ENCODE measurements around the gene IMP4. TPM values are rescaled to one million over a fixed set of nuclear protein-coding genes. Genes with fewer than 3 reads are reported as not detected.

The IMP4 gene
- total and polyA plus RNA-seq, 4 donors, result 40.4 to 113 (median 86.2) TPM

- no peak for DNase-seq
- H3K27ac ChIP-seq (ENCODE audit: low read depth in 1 of 2, low read length in 1 of 2), result no peak overlapping the region
- H3K4me3 ChIP-seq, result no peak overlapping the region
- no peaks in the 10 kb centered on the region for H3K9me3 ChIP-seq (ENCODE audit: control insufficient read depth in 4 of 4, insufficient read depth in 3 of 4, low read length in 3 of 4)
- no peak for TF ChIP-seq CTCF (IDR thresholded peaks at IDR 0.05; ENCODE audit: control extremely low read depth, extremely low read depth)
- no peak for ATAC-seq (ENCODE audit: insufficient read depth, low FRiP score)
- no peaks in the 10 kb centered on the region for H3K27me3 ChIP-seq (ENCODE audit: control insufficient read depth in 3 of 3, insufficient read depth in 3 of 3, low read length in 2 of 3)
- peaks cover 0 to 9% (median 4%) of the 10 kb centered on the region in 5 donors for H3K4me1 ChIP-seq (ENCODE audit: control insufficient read depth in 5 of 5, insufficient read depth in 5 of 5, low read length in 5 of 5)
- H3K9ac ChIP-seq (ENCODE audit: insufficient read depth in 1 of 2, low read length in 2 of 2), result no peak overlapping the region
- H3K36me3 ChIP-seq (ENCODE audit: control insufficient read depth in 4 of 4, insufficient read depth in 4 of 4, low read length in 4 of 4), result peaks cover 0 to 13% (median 3%) of the 10 kb centered on the region in 4 donors
- WGBS, 2 donors, result 78 to 85% methylated on average over 3 of the region's 3 CpGs
Observed at GRCh38 chr2:130378206-130378897, 35.7 kb downstream of the IMP4 start.

- WGBS, 2 donors, result 83 to 90% methylated on average over 3 of the region's 3 CpGs
- Histone ChIP-seq H3K4me3 (no peak overlapping the region), H3K27ac (ENCODE audit: low read depth in 1 of 2, low read length in 1 of 2) (no peak overlapping the region), H3K27me3 (ENCODE audit: control insufficient read depth in 3 of 3, insufficient read depth in 3 of 3, low read length in 2 of 3) (no peaks in the 10 kb centered on the region), H3K4me1 (ENCODE audit: control insufficient read depth in 5 of 5, insufficient read depth in 5 of 5, low read length in 5 of 5) (peaks cover 0 to 4% (median 0%) of the 10 kb centered on the region in 5 donors), H3K9me3 (ENCODE audit: control insufficient read depth in 4 of 4, insufficient read depth in 3 of 4, low read length in 3 of 4) (no peaks in the 10 kb centered on the region), H3K36me3 (ENCODE audit: control insufficient read depth in 4 of 4, insufficient read depth in 4 of 4, low read length in 4 of 4) (peaks cover 0 to 13% (median 3%) of the 10 kb centered on the region in 4 donors), H3K9ac (ENCODE audit: insufficient read depth in 1 of 2, low read length in 2 of 2) (no peak overlapping the region)
- TF ChIP-seq CTCF (IDR thresholded peaks at IDR 0.05; ENCODE audit: control extremely low read depth, extremely low read depth), result no peak
- no peak for ATAC-seq (ENCODE audit: insufficient read depth, low FRiP score)
- DNase-seq, result peak in 1 of 3 donors; percentile 13
Observed at GRCh38 chr2:130378898-130379214, 36.2 kb downstream of the IMP4 start.

GRCh38 chr2:130380096-130380934 is 37.6 kb downstream of the IMP4 start:
- ATAC-seq (ENCODE audit: insufficient read depth, low FRiP score) (no peak), DNase-seq (no peak)
- Histone ChIP-seq H3K9ac (ENCODE audit: insufficient read depth in 1 of 2, low read length in 2 of 2) (no peak overlapping the region), H3K4me3 (no peak overlapping the region), H3K9me3 (ENCODE audit: control insufficient read depth in 4 of 4, insufficient read depth in 3 of 4, low read length in 3 of 4) (no peaks in the 10 kb centered on the region), H3K27me3 (ENCODE audit: control insufficient read depth in 3 of 3, insufficient read depth in 3 of 3, low read length in 2 of 3) (no peaks in the 10 kb centered on the region), H3K27ac (ENCODE audit: low read depth in 1 of 2, low read length in 1 of 2) (no peak overlapping the region), H3K36me3 (ENCODE audit: control insufficient read depth in 4 of 4, insufficient read depth in 4 of 4, low read length in 4 of 4) (peaks cover 0 to 13% (median 3%) of the 10 kb centered on the region in 4 donors), H3K4me1 (ENCODE audit: control insufficient read depth in 5 of 5, insufficient read depth in 5 of 5, low read length in 5 of 5) (peaks cover 0 to 3% (median 0%) of the 10 kb centered on the region in 5 donors)
- no peak for TF ChIP-seq CTCF (IDR thresholded peaks at IDR 0.05; ENCODE audit: control extremely low read depth, extremely low read depth)
- 93 to 95% methylated on average over 11 of the region's 11 CpGs for WGBS, 2 donors
